Neural progenitor cell (in vitro differentiated cells): ENCODE data around the gene SLBP. TPM values are rescaled to one million over a fixed set of nuclear protein-coding genes. Genes with fewer than 3 reads are reported as not detected.
A peak's percentile ranks its signal among the peaks of the same experiment; 100 is the strongest.

Source experiments
- DNase-seq: peaks from one replicate; pipeline ENCODE4 v3.0.0-alpha.2; 2016; ENCODE audit warnings: low spot score
- H2AFZ ChIP-seq: fragments of 200-600 bp; sonication (generic); replicated peaks from 2 replicates; pipeline ENCODE4 v1.6.1; 2016; ENCODE audit warnings: antibody characterized with exemption
- H3F3A ChIP-seq: fragments of 200-600 bp; sonication (generic); 2 replicates; pipeline ENCODE4 v1.6.1; 2016; ENCODE audit warnings: antibody characterized with exemption, low read depth
- H3K27ac ChIP-seq: fragments of 200-600 bp; sonication (generic); 2 replicates; pipeline ENCODE4 v1.5.1; 2016; ENCODE audit warnings: mild to moderate bottlenecking
- H3K27me3 ChIP-seq: fragments of 200-600 bp; sonication (generic); 2 replicates; pipeline ENCODE4 v1.6.1; 2016; ENCODE audit warnings: mild to moderate bottlenecking, moderate library complexity
- H3K36me3 ChIP-seq: fragments of 200-600 bp; sonication (generic); 2 replicates; pipeline ENCODE4 v1.5.1; 2016
- H3K4me1 ChIP-seq: fragments of 200-600 bp; sonication (generic); 2 replicates; pipeline ENCODE4 v1.6.1; 2016; ENCODE audit warnings: mixed run types
- H3K4me2 ChIP-seq: fragments of 200-600 bp; sonication (generic); 2 replicates; pipeline ENCODE4 v1.6.1; 2016
- H3K4me3 ChIP-seq: fragments of 200-600 bp; sonication (generic); 2 replicates; pipeline ENCODE4 v1.5.1; 2016
- H3K79me2 ChIP-seq: fragments of 200-600 bp; sonication (generic); 2 replicates; pipeline ENCODE4 v1.6.1; 2016; ENCODE audit warnings: low read depth
- H3K9ac ChIP-seq: fragments of 200-600 bp; sonication (generic); 2 replicates; pipeline ENCODE4 v1.6.1; 2016
- H3K9me3 ChIP-seq: fragments of 200-600 bp; sonication (generic); 2 replicates; pipeline ENCODE4 v1.5.1; 2016; ENCODE audit warnings: low read depth
- H4K20me1 ChIP-seq: fragments of 200-600 bp; sonication (generic); 2 replicates; pipeline ENCODE4 v1.6.1; 2016; ENCODE audit warnings: low read depth
- H3K27ac Mint-ChIP-seq: 3 replicates; pipeline ENCODE4 v1.8.0; 2021; ENCODE audit warnings: mixed read lengths
- H3K27me3 Mint-ChIP-seq: 2 replicates; pipeline ENCODE4 v1.8.0; 2022; ENCODE audit warnings: low read depth, mild to moderate bottlenecking, inconsistent platforms, moderate library complexity, mixed read lengths; ENCODE audit not compliant: insufficient read depth
- H3K36me3 Mint-ChIP-seq: 3 replicates; pipeline ENCODE4 v1.8.0; 2021; ENCODE audit warnings: mixed read lengths
- H3K4me1 Mint-ChIP-seq: 3 replicates; pipeline ENCODE4 v1.8.0; 2021; ENCODE audit warnings: mixed read lengths
- H3K4me3 Mint-ChIP-seq: 3 replicates; pipeline ENCODE4 v1.8.0; 2021; ENCODE audit warnings: mild to moderate bottlenecking, moderate library complexity, mixed read lengths
- H3K9me3 Mint-ChIP-seq: 3 replicates; pipeline ENCODE4 v1.8.0; 2020; ENCODE audit warnings: mixed read lengths
- CTCF ChIP-seq: fragments of 200-600 bp; sonication (generic); IDR thresholded peaks from 2 replicates; pipeline ENCODE4 v1.5.1; 2017; ENCODE audit warnings: antibody characterized with exemption, mild to moderate bottlenecking
- EZH2 ChIP-seq: fragments of 200-600 bp; sonication (generic); IDR thresholded peaks from 2 replicates; pipeline ENCODE4 v1.6.1; 2017; ENCODE audit warnings: antibody characterized with exemption, mild to moderate bottlenecking, moderate library complexity
- EZH2phosphoT487 ChIP-seq: fragments of 200-600 bp; sonication (generic); IDR thresholded peaks from 2 replicates; pipeline ENCODE4 v1.6.1; 2017; ENCODE audit warnings: antibody characterized with exemption
- total RNA-seq: library from RNA; depleted of rRNA; stranded (reverse); fragments of >200 nt; gene quantifications from 2 replicates; pipeline ENCODE4 v1.2.3, GENCODE V29; 2015; ENCODE audit warnings: low replicate concordance

The SLBP gene
- total RNA-seq, 1 donor from 2014 or later = 119 TPM

DNA sequence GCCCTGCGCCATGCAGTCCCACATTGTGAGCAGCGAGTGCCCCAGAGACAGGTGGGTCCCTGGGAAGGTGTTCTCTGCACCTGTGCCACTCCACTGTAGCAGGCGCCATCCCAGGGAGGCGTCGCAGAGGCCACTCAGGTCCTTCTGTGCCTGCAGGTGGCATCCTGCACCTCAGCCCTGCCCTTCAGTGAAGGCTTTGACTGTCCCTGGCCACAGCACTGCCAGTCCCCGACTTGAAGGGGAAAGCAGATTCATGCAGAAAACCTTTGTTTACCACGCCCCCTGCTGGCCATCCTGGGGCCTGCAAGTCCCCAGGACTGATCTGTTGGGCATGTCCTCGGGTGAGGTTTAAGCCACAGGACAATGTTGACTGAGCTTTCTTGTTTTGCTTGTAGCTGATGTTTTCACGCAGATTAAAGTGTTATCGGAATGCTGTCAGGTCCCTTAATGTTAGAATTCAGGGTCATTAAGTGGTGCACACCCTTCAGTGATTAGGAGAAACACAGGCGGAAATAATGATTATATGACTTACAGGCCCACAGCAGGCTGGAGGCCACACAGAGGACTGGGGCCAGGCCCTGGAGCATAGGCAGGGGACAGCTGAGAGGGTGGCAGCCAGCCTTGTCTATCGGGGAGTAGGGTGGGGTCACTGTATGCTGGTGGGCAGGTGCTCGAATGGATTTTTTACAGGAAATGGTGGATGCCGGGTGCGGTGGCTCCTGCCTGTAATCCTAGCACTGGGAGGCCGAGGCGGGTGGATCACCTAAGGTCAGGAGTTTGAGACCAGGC is 14.2 kb upstream of the SLBP start:
- Histone ChIP-seq H3K79me2 (peaks cover 83% of the 10 kb centered on the region), H3K36me3 (peaks cover 4% of the 10 kb centered on the region), H2AFZ (no peak overlapping the region), H3K27ac (no peak overlapping the region), H3K4me3 (no peak overlapping the region), H3F3A (peaks cover 66% of the 10 kb centered on the region), H3K9ac (no peak overlapping the region), H3K4me2 (no peak overlapping the region), H3K4me1 (peaks cover 10% of the 10 kb centered on the region), H3K9me3 (no peaks in the 10 kb centered on the region), H4K20me1 (peaks cover 91% of the 10 kb centered on the region), H3K27me3 (no peaks in the 10 kb centered on the region)
- H3K9me3 Mint-ChIP-seq = no peaks in the 10 kb centered on the region
- H3K4me3 Mint-ChIP-seq = peak overlapping the region; percentile 28
- peak; percentile 98 for TF ChIP-seq CTCF
- no peak for TF ChIP-seq EZH2
- H3K4me1 Mint-ChIP-seq = peaks cover 30% of the 10 kb centered on the region
- peaks cover 25% of the 10 kb centered on the region for H3K36me3 Mint-ChIP-seq
- H3K27me3 Mint-ChIP-seq = peaks cover 2% of the 10 kb centered on the region
- peak; percentile 91 for DNase-seq
- H3K27ac Mint-ChIP-seq = no peak overlapping the region

DNA sequence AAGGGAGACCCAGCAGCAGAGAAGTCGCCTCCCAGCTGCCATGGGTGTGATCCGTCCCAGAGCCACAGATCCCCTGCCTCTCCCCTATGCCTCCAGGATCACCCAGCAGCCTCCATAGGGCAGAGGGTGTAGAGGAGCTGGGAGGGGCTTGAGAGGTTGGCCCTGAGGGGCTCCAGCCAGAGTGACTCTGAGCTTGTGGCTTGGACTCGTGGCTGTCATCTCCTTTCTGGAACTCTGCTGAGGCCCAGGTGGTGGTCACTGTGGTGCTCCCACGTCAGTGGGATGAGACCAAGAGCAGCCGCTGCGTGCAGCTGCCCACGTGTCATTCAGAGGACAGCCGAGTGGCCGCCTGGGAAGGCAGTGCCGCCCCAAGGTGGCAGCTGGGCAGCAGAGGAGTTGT is 13.4 kb upstream of the SLBP start:
- H3K9me3 Mint-ChIP-seq = no peaks in the 10 kb centered on the region
- H3K36me3 ChIP-seq = no peaks in the 10 kb centered on the region
- peaks cover 71% of the 10 kb centered on the region for H3F3A ChIP-seq
- H3K4me3 ChIP-seq = no peak overlapping the region
- peaks cover 2% of the 10 kb centered on the region for H3K27me3 Mint-ChIP-seq
- peak overlapping the region; percentile 52 for H3K4me3 Mint-ChIP-seq
- no peak overlapping the region for H3K27ac ChIP-seq
- H3K4me1 ChIP-seq = peaks cover 10% of the 10 kb centered on the region
- H3K27ac Mint-ChIP-seq = no peak overlapping the region
- no peak overlapping the region for H3K9ac ChIP-seq
- DNase-seq = no peak
- no peaks in the 10 kb centered on the region for H3K9me3 ChIP-seq
- H3K4me2 ChIP-seq = no peak overlapping the region
- H3K36me3 Mint-ChIP-seq = peaks cover 20% of the 10 kb centered on the region
- H3K4me1 Mint-ChIP-seq = peaks cover 30% of the 10 kb centered on the region
- H3K27me3 ChIP-seq = no peaks in the 10 kb centered on the region
- TF ChIP-seq CTCF = no peak
- TF ChIP-seq EZH2phosphoT487 = no peak
- no peak for TF ChIP-seq EZH2
- peaks cover 76% of the 10 kb centered on the region for H3K79me2 ChIP-seq
- peaks cover 83% of the 10 kb centered on the region for H4K20me1 ChIP-seq
- H2AFZ ChIP-seq = no peak overlapping the region

DNA sequence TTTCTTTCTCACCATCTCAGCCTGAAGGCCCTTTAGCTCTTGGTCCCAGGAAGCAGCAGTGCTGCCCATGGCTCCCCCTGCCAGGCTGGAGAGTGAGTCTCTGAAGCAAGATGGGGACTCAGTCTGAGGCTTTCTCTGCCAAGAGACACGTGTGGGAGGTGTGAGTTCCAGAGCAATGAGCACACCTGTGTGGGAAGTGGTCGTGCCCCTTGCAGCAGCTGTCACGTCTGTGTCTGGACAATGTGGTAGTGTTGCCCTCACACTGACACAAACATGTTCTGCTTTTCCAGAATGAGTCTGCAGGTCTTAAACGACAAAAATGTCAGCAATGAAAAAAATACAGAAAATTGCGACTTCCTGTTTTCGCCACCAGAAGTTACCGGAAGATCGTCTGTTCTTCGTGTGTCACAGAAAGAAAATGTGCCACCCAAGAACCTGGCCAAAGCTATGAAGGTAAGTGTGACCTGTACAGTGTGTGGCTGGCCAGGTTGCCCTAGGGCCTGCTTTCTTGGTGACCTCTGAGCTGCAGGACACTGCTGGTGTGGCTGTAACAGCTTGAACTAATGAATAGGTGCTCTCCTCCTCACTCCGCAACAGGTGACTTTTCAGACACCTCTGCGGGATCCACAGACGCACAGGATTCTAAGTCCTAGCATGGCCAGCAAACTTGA is 11.1 kb upstream of the SLBP start:
- Histone ChIP-seq H3K4me2 (peak overlapping the region; percentile 95), H3K4me3 (peak overlapping the region; percentile 95), H3K36me3 (no peaks in the 10 kb centered on the region), H3K27ac (no peak overlapping the region), H3K9me3 (no peaks in the 10 kb centered on the region), H3K9ac (peak overlapping the region; percentile 88), H3K4me1 (peaks cover 21% of the 10 kb centered on the region), H4K20me1 (peaks cover 77% of the 10 kb centered on the region), H2AFZ (no peak overlapping the region), H3K27me3 (no peaks in the 10 kb centered on the region), H3F3A (peaks cover 69% of the 10 kb centered on the region), H3K79me2 (peaks cover 72% of the 10 kb centered on the region)
- Mint-ChIP-seq H3K4me1 (peaks cover 36% of the 10 kb centered on the region), H3K9me3 (no peaks in the 10 kb centered on the region), H3K27ac (no peak overlapping the region), H3K27me3 (peaks cover 2% of the 10 kb centered on the region), H3K4me3 (peak overlapping the region; percentile 98), H3K36me3 (peaks cover 18% of the 10 kb centered on the region)
- TF ChIP-seq EZH2phosphoT487 (no peak), EZH2 (no peak), CTCF (no peak)
- no peak for DNase-seq
